Astrocyte of the hippocampus (primary cell): ENCODE measurements around the gene LBH.

Source experiments
- DNase-seq: peaks from one replicate; pipeline ENCODE4 v3.0.0; 2011; ENCODE audit warnings: low read depth, low spot score

The LBH gene

GRCh38 chr2:30303095-30303494 is 71.8 kb downstream of the LBH start:
- no peak for DNase-seq

DNA sequence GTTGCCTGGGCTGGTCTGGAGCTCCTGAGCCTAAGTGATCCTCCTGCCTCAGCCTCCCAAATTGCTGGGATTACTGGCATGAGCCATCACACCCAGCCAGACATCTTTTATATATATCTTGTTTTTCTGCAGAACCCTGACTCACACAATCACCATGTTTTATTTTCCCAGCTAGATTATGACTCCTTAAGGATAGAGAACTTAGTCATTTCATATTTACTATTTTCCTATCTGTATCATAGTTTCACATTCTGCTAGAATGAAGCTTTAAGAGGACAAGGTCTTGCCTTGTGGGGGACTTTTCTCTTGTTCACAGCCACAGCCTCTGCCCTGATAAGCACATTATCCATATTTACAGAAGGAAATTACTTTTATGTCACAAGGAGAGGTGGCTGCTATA is 73.9 kb downstream of the LBH start:
- DNase-seq, result no peak

- no peak for DNase-seq
These were observed 75.2 kb downstream of the LBH start for GRCh38 chr2:30306522-30306921.

- no peak for DNase-seq
These were observed 76.9 kb downstream of the LBH start for GRCh38 chr2:30308280-30308679.
